T-cell (primary cell): ENCODE measurements around the gene EPN2. TPM values are rescaled to one million over a fixed set of nuclear protein-coding genes. Genes with fewer than 3 reads are reported as not detected.

Experiments
- ATAC-seq, 4 experiments: fragments of 200-7000 bp in 3 of 4; fragments of 150-1000 bp in 1 of 4; cut with Tn5 transposase; replicated peaks in 1 of 4; 1 replicate in 3 of 4; 2 replicates in 1 of 4; pipeline ENCODE4 v1.10.0; 2021; ENCODE audit warnings: moderate library complexity in 3 of 4, mild to moderate bottlenecking in 2 of 4, moderate number of reproducible peaks in 1 of 4
- CTCF ChIA-PET, 2 donors: fragments of 300-600 bp; sonication (Branson Sonifier 250); formaldehyde crosslinking; loops; one replicate each; lab custom pipeline; 2022; ENCODE audit warnings: antibody characterized with exemption in 2 of 2; lab: Charles Lee
- POLR2A ChIA-PET, 2 donors: fragments of 300-600 bp; sonication (Branson Sonifier 250); formaldehyde crosslinking; loops; one replicate each; lab custom pipeline; 2022; ENCODE audit warnings: antibody characterized with exemption in 2 of 2; lab: Charles Lee
- DNase-seq, 35 experiments: peaks; one replicate each; pipeline versions ENCODE4 v3.0.0 to v3.0.0-alpha.2; 2013 to 2023
- H3K27ac ChIP-seq: one replicate; pipeline ENCODE4 v1.5.1; 2013; ENCODE audit warnings: low read length
- H3K27me3 ChIP-seq, 2 experiments: replicated peaks in 1 of 2; 1 replicate in 1 of 2; 2 replicates in 1 of 2; pipeline versions ENCODE4 v1.6.1 to v1.7.0; 2013; ENCODE audit warnings: low read length in 1 of 2, mixed read lengths in 1 of 2; ENCODE audit not compliant: control insufficient read depth in 2 of 2, insufficient read depth in 2 of 2; ENCODE audit errors: extremely low read depth in 1 of 2
- H3K36me3 ChIP-seq, 2 donors: 1 replicate in 1 of 2; 2 replicates in 1 of 2; pipeline versions ENCODE4 v1.6.1 to v1.7.0; 2013; ENCODE audit warnings: low read length in 1 of 2; ENCODE audit not compliant: control insufficient read depth in 2 of 2, insufficient read depth in 1 of 2; ENCODE audit errors: extremely low read depth in 1 of 2
- H3K4me1 ChIP-seq, 2 experiments: 1 replicate in 1 of 2; 2 replicates in 1 of 2; pipeline versions ENCODE4 v1.6.1 to v1.7.0; 2013; ENCODE audit warnings: low read length in 2 of 2, mixed read lengths in 1 of 2; ENCODE audit not compliant: insufficient read depth in 2 of 2, control insufficient read depth in 1 of 2; ENCODE audit errors: extremely low read depth in 1 of 2
- H3K4me3 ChIP-seq, 2 donors: 1 replicate in 1 of 2; 2 replicates in 1 of 2; pipeline versions ENCODE4 v1.5.1 to v1.7.0; 2013; ENCODE audit warnings: mild to moderate bottlenecking in 2 of 2, low read length in 1 of 2, moderate library complexity in 1 of 2; ENCODE audit not compliant: control insufficient read depth in 1 of 2; ENCODE audit errors: extremely low read depth in 1 of 2
- H3K9me3 ChIP-seq: 2 replicates; pipeline ENCODE4 v1.7.0; 2013
- H3K27ac Mint-ChIP-seq, 2 donors: one replicate each; pipeline ENCODE4 v1.8.0; 2020 to 2021; ENCODE audit warnings: mild to moderate bottlenecking in 2 of 2, mixed read lengths in 2 of 2
- H3K27me3 Mint-ChIP-seq, 2 donors: one replicate each; pipeline ENCODE4 v1.8.0; 2021 to 2022; ENCODE audit warnings: mixed read lengths in 2 of 2
- H3K36me3 Mint-ChIP-seq: one replicate; pipeline ENCODE4 v1.8.0; 2021; ENCODE audit warnings: mixed read lengths
- H3K4me1 Mint-ChIP-seq, 3 donors: one replicate each; pipeline ENCODE4 v1.8.0; 2020 to 2022; ENCODE audit warnings: mixed read lengths in 3 of 3, mild to moderate bottlenecking in 1 of 3
- H3K4me3 Mint-ChIP-seq, 3 donors: one replicate each; pipeline ENCODE4 v1.8.0; 2020 to 2022; ENCODE audit warnings: mild to moderate bottlenecking in 3 of 3, mixed read lengths in 3 of 3, moderate library complexity in 3 of 3
- H3K9me3 Mint-ChIP-seq, 3 donors: one replicate each; pipeline ENCODE4 v1.8.0; 2020 to 2022; ENCODE audit warnings: mixed read lengths in 3 of 3
- WGBS: methylation state at CpG from one replicate; pipeline ENCODE4 v1.1.5; 2013; ENCODE audit warnings: missing lambda C conversion rate; ENCODE audit not compliant: insufficient coverage; 5-methylcytosine and 5-hydroxymethylcytosine counted together
- total RNA-seq, 35 experiments: library from RNA in 6 of 35; stranded (reverse) in 6 of 35; fragments of 120-200 nt in 1 of 35; gene quantifications; one replicate each; pipeline versions ENCODE4 v1.2.1 to v1.2.4 and lab custom pipeline; 2013 to 2026

The EPN2 gene
- total RNA-seq, 5 donors from 2014 or later (not counting 1 experiment from before 2014, with no cell fraction given): 5.5 to 9.8 (median 8.4) TPM

DNA sequence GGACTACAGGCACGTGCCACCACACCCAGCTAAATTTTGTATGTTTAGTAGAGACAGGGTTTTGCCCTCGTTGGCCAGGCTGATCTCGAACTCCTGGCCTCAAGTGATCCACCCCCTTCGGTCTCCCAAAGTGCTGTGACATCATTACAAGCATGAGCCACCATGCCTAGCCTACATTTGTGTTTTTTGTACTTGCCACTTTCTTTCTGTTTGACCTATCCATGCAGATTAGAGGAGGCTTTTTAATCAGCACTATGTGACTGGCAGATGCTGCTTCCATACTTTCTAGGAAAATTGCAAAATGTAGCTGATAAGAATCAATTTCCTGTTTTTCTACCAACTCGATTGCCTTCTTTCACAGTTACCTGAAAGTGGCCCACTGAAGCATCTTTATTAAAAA lies 68.1 kb downstream of the EPN2 start:
- H3K4me1 ChIP-seq: peaks cover 16 to 23% of the 10 kb centered on the region in 2 experiments
- POLR2A ChIA-PET: no interaction called here
- Mint-ChIP-seq H3K4me1 (peaks cover 25 to 27% (median 27%) of the 10 kb centered on the region in 3 donors), H3K36me3 (no peaks in the 10 kb centered on the region), H3K27me3 (peaks cover 24 to 29% of the 10 kb centered on the region in 2 donors), H3K4me3 (no peak overlapping the region), H3K9me3 (no peaks in the 10 kb centered on the region), H3K27ac (no peak overlapping the region)
- DNase-seq (no peak), ATAC-seq (no peak)
- no peaks in the 10 kb centered on the region for H3K36me3 ChIP-seq
- 92% methylated on average over 3 of the region's 5 CpGs for WGBS
- H3K27me3 ChIP-seq: peaks cover 0 to 59% of the 10 kb centered on the region in 2 experiments
- H3K27ac ChIP-seq: no peak overlapping the region
- CTCF ChIA-PET: no interaction called here
- H3K4me3 ChIP-seq: no peak overlapping the region
- H3K9me3 ChIP-seq: no peaks in the 10 kb centered on the region

DNA sequence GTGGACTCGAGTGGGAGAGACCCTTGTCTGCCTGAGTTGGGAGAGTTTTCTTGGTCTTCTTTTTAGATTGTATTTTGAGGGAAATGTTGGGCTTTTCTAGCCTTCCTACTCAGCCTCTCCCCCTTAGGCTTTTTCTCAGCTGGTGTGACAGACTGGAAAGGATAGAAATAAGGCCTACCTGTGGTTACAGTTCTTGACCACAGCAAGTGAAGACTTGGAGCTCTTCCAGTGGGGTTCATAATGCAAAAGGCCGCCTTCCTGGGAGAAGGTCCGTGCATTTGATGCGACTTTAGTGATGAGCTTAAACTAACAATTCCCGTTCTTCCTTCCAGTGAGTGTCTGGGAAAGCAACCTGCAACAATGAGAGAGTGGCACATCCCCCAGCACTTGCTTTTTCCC lies 68.6 kb downstream of the EPN2 start:
- no peaks in the 10 kb centered on the region for H3K9me3 Mint-ChIP-seq
- 89% methylated on average over 4 of the region's 5 CpGs for WGBS
- no peak overlapping the region for H3K27ac ChIP-seq
- no peaks in the 10 kb centered on the region for H3K36me3 Mint-ChIP-seq
- peaks cover 0 to 56% of the 10 kb centered on the region in 2 experiments for H3K27me3 ChIP-seq
- peaks cover 25 to 27% (median 27%) of the 10 kb centered on the region in 3 donors for H3K4me1 Mint-ChIP-seq
- DNase-seq (no peak), ATAC-seq (no peak)
- ChIA-PET CTCF (interaction anchor here in 1 of 2 donors (0.6 to 0.9 kb wide), 3 partner anchors 26 to 57 kb away, joined by 3 to 4 read pairs (median 4); partner anchors contain the start of gene B9D1), POLR2A (interaction anchor here in 1 of 2 donors (0.7 kb wide), 1 partner anchor 30 kb away, joined by 6 read pairs; no protein-coding TSS in a partner anchor)
- H3K4me3 ChIP-seq: peak overlapping the region in 1 of 2 donors; percentile 10
- no peak overlapping the region for H3K27ac Mint-ChIP-seq
- no peaks in the 10 kb centered on the region for H3K36me3 ChIP-seq
- H3K27me3 Mint-ChIP-seq: peaks cover 27 to 29% of the 10 kb centered on the region in 2 donors
- H3K9me3 ChIP-seq: no peaks in the 10 kb centered on the region
- peaks cover 16 to 23% of the 10 kb centered on the region in 2 experiments for H3K4me1 ChIP-seq
- H3K4me3 Mint-ChIP-seq: peak overlapping the region in 1 of 3 donors; percentile 65

DNA sequence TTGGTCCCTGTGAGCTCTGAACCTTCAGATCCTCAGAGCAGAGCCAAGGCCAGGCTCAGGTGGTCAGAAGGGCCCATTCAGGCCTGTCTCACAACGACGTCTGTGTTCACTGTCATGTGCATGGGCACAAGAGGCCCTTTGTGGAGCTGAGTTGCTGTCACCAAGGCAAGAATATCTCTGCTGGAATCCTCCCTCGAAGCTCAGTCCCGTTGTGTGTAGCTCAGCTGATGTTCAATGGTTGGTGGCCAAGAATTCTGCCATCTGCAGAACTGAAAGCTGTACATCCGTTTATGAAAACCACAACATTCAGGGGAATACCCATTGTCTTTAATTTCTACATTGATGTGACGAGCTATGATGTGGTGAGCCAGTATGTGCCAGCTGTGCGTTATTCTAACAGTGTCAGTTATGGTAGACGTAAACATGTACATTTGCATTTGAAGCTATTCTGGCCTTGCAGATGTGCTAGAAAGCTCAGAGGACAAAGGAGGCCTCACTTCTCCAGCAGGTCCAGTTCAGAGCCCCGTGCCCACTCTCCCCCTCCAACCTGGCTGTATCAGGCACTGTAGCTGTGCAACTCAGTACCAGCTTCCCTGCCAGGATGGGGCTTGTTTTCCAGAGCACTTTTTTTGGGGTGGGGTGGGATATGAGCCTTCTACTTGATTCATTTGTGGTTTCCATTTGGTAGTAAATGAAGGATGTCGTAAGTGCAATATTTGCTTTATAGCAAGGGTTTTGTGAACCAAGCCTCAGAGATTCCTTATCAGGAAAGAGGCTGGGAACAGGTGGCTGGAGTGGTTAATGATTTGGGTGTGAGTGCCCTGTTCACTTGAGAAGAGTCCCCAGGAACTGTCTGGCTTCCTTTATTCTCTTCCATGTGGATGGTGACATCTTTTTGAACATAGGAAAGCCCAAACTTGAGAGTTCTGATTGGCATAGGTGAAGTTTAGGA lies 69.3 kb downstream of the EPN2 start:
- Histone ChIP-seq H3K4me1 (peaks cover 16 to 23% of the 10 kb centered on the region in 2 experiments), H3K9me3 (no peaks in the 10 kb centered on the region), H3K27me3 (peaks cover 0 to 54% of the 10 kb centered on the region in 2 experiments), H3K4me3 (peak overlapping the region in 1 of 2 donors; percentile 10), H3K27ac (no peak overlapping the region), H3K36me3 (no peaks in the 10 kb centered on the region)
- H3K36me3 Mint-ChIP-seq: no peaks in the 10 kb centered on the region
- POLR2A ChIA-PET: interaction anchor here in 1 of 2 donors (0.7 kb wide), 1 partner anchor 30 kb away, joined by 6 read pairs; no protein-coding TSS in a partner anchor
- H3K27me3 Mint-ChIP-seq: peaks cover 27 to 29% of the 10 kb centered on the region in 2 donors
- H3K27ac Mint-ChIP-seq: peak overlapping the region in 1 of 2 donors; percentile 19
- WGBS: 11% methylated on average over 7 of the region's 10 CpGs
- H3K9me3 Mint-ChIP-seq: no peaks in the 10 kb centered on the region
- CTCF ChIA-PET: interaction anchor here in 1 of 2 donors (0.6 to 0.9 kb wide), 4 partner anchors 14 to 56 kb away, joined by 3 to 4 read pairs (median 4); partner anchors contain the start of gene B9D1
- H3K4me3 Mint-ChIP-seq: peak overlapping the region in 2 of 3 donors; percentile 13 to 65
- ATAC-seq (peak; percentile 86 to 98 (median 92)), DNase-seq (peak in 32 of 35 experiments; percentile 15 to 82 (median 41))
- peaks cover 25 to 27% (median 27%) of the 10 kb centered on the region in 3 donors for H3K4me1 Mint-ChIP-seq

DNA sequence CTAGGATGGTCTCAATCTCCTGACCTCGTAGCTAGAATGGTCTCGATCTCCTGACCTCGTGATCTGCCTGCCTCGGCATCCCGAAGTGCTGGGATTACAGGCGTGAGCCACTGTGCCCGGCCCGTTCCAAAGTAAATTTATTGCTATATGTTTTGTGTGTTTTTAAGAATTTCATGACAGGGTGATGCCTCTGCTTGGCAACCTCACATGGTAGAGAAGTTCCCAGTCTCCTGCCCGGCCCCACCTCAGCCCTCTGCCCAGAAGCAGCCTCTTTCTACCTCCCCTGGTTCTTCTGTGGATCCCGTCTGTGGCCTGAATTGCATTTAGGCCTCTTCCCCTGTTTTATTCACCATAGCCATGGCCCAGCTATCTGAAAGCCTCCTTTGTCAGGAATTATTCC lies 70.4 kb downstream of the EPN2 start:
- Mint-ChIP-seq H3K9me3 (no peaks in the 10 kb centered on the region), H3K4me3 (no peak overlapping the region), H3K27me3 (peaks cover 30 to 32% of the 10 kb centered on the region in 2 donors), H3K27ac (no peak overlapping the region), H3K36me3 (peaks cover 5% of the 10 kb centered on the region), H3K4me1 (peaks cover 25 to 27% (median 27%) of the 10 kb centered on the region in 3 donors)
- Histone ChIP-seq H3K4me1 (peaks cover 16 to 23% of the 10 kb centered on the region in 2 experiments), H3K9me3 (no peaks in the 10 kb centered on the region), H3K4me3 (no peak overlapping the region), H3K27ac (no peak overlapping the region), H3K27me3 (peaks cover 0 to 56% of the 10 kb centered on the region in 2 experiments), H3K36me3 (no peaks in the 10 kb centered on the region)
- WGBS: 90% methylated on average over 7 of the region's 10 CpGs
- ATAC-seq (no peak), DNase-seq (no peak)
- POLR2A ChIA-PET: interaction anchor here in 1 of 2 donors (0.7 kb wide), 1 partner anchor 338 kb away, joined by 3 read pairs; no protein-coding TSS in a partner anchor
- CTCF ChIA-PET: no interaction called here

DNA sequence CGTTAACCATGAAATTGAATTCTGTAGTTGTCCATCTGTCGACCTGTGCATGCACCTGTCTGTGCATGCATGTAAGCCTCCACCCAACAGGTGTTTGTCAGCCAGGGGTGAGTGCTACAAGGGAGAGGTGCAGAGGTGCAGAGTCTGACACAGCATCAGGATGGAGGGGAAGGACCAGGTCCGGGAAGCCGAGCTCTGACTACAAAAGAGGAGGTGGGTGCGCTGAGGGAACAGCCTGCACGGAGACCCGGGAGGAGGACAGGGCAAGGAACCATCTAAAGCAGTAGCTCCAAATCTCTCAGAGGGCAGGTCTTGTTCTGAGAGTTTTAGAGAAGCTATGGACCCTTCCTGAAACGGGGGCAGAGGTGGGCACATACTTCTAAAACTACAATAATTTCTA lies 71.2 kb downstream of the EPN2 start:
- Mint-ChIP-seq H3K27me3 (peaks cover 30 to 36% of the 10 kb centered on the region in 2 donors), H3K9me3 (no peaks in the 10 kb centered on the region), H3K27ac (no peak overlapping the region), H3K4me1 (peaks cover 25 to 27% (median 27%) of the 10 kb centered on the region in 3 donors), H3K36me3 (peaks cover 7% of the 10 kb centered on the region), H3K4me3 (no peak overlapping the region)
- Histone ChIP-seq H3K36me3 (peaks cover 0 to 2% of the 10 kb centered on the region in 2 donors), H3K27me3 (peaks cover 0 to 62% of the 10 kb centered on the region in 2 experiments), H3K4me1 (peaks cover 16 to 23% of the 10 kb centered on the region in 2 experiments), H3K4me3 (no peak overlapping the region), H3K27ac (no peak overlapping the region), H3K9me3 (no peaks in the 10 kb centered on the region)
- POLR2A ChIA-PET: no interaction called here
- no peak for ATAC-seq
- WGBS: 94% methylated on average over 3 of the region's 8 CpGs
- DNase-seq: no peak
- CTCF ChIA-PET: interaction anchor here in 1 of 2 donors (0.6 kb wide), 1 partner anchor 522 kb away, joined by 3 read pairs; no protein-coding TSS in a partner anchor

DNA sequence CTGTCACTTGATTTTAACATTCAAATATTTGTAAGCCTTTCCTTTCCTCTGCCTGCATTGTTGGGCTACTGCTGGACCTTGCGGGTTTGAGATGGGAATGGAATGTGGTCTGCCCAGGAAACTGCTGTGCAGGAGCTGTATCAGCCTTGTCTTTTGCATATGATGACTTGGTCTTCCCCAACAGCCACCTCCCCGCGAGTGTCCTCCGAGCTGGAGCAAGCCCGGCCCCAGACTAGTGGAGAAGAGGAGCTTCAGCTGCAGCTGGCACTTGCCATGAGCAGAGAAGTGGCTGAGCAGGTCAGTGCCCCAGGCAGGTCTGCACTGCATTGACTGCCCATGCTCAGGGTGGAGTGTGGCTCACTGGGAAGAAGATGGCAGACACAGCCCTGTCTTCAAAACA lies 72.5 kb downstream of the EPN2 start:
- ChIA-PET POLR2A (no interaction called here), CTCF (no interaction called here)
- Histone ChIP-seq H3K27me3 (peaks cover 0 to 57% of the 10 kb centered on the region in 2 experiments), H3K4me3 (no peak overlapping the region), H3K36me3 (peaks cover 0 to 2% of the 10 kb centered on the region in 2 donors), H3K9me3 (no peaks in the 10 kb centered on the region), H3K27ac (no peak overlapping the region), H3K4me1 (peaks cover 16 to 23% of the 10 kb centered on the region in 2 experiments)
- DNase-seq (no peak), ATAC-seq (no peak)
- H3K27me3 Mint-ChIP-seq: peaks cover 34 to 41% of the 10 kb centered on the region in 2 donors
- WGBS: 80% methylated on average over 1 of the region's 5 CpGs
- no peaks in the 10 kb centered on the region for H3K9me3 Mint-ChIP-seq
- H3K4me1 Mint-ChIP-seq: peaks cover 25 to 27% (median 25%) of the 10 kb centered on the region in 3 donors
- no peak overlapping the region for H3K4me3 Mint-ChIP-seq
- H3K36me3 Mint-ChIP-seq: peaks cover 16% of the 10 kb centered on the region
- H3K27ac Mint-ChIP-seq: no peak overlapping the region
